A375 (cell line): Measurements from ENCODE around the gene SNX15. TPM values are rescaled to one million over a fixed set of nuclear protein-coding genes. Genes with fewer than 3 reads are reported as not detected.

ENCODE experiments used
- small RNA-seq: library from RNA; depleted of rRNA; stranded (forward); fragments of <200 nt; gene quantifications from one replicate; pipeline ENCODE3, GENCODE V24; 2014
- total RNA-seq: library from RNA; depleted of rRNA; stranded (reverse); fragments of >200 nt; shearing (Covaris generic); gene quantifications from 2 replicates; pipeline ENCODE4 v1.2.3, GENCODE V29; 2014; rRNA removed

Gene SNX15, protein sequence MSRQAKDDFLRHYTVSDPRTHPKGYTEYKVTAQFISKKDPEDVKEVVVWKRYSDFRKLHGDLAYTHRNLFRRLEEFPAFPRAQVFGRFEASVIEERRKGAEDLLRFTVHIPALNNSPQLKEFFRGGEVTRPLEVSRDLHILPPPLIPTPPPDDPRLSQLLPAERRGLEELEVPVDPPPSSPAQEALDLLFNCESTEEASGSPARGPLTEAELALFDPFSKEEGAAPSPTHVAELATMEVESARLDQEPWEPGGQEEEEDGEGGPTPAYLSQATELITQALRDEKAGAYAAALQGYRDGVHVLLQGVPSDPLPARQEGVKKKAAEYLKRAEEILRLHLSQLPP
- 16.9 and 18.6 TPM in 2 replicates for total RNA-seq

DNA sequence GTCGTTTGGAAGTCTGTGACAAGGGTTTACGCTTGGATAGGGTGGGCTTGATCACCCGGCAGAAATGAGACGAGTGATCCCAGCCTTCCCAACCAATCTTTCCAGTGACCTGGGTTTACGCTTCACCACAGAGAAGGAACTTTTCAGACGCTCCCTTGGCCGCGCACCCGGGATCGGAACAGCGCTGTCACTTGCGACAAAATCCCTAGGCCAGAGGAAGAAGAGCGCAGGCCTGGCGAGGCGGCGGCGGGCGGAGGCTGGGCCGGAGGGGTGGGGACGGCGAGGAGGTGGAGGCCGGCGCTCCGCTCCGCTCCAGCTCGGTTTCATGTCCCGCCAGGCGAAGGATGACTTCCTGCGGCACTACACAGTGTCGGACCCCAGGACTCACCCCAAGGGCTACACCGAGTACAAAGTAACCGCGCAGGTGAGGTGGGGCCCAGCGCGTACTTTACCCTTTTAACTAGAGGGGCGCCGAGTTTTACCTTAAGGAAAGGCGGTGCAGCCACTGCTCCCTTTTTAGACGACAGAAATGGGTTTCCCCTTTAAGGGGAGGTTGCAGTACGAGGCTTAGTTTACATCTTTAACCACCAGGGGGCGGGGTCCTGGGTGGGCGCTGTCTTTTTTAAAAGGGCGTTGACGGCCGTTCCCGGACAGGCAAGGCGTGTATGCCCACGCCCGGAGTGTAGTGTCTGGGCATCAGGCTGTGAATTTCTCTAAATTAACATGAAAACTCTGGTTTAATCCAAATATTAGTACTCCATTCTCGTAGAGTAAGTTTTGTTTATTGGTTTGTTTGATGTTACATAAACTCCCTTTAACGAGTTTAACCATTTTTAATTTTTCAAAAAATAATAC lies at the start of gene SNX15:
Gene SNX15 (plus strand): TSS at position 227 of the 855 bp plus-strand sequence. CDS start 99 bp downstream, at position 326.

DNA sequence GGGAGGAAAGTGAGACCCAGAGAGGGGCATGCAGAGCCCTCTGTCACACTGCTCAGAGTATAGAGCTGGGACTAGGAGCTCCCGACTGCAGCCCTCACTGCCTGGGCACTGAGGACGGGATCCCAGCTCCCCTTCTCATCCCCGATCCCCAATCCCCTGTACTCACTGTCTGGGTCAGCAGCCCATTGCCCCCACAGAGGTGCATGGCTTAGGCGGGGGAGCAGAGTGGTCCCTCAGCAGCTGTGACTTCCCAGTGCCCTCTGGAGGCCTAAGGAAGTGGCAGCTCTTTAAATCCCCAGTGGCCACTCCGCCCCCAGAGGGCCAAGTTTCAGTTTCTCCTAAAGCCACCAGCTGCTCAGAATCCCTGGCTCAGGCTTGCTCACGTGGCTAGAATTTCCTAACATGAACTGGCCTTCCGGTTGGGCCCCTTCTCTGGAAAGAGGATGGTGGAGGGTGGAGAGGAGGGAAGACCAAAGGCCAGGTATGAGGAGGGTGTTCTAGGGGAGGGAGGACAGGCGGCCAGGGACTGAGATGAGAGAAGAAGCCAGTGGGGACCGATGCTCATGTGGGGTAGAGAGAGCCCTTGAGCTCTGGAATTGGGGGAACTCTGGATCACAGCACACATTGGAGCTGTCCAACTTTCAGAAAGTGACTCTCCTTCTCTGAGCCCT lies 30.4 kb upstream of the SNX15 start, which contains the start of gene BATF2:
Gene BATF2 (minus strand): TSS at position 262 of the 671 bp plus-strand sequence. CDS start 57 bp downstream, at position 205.

DNA sequence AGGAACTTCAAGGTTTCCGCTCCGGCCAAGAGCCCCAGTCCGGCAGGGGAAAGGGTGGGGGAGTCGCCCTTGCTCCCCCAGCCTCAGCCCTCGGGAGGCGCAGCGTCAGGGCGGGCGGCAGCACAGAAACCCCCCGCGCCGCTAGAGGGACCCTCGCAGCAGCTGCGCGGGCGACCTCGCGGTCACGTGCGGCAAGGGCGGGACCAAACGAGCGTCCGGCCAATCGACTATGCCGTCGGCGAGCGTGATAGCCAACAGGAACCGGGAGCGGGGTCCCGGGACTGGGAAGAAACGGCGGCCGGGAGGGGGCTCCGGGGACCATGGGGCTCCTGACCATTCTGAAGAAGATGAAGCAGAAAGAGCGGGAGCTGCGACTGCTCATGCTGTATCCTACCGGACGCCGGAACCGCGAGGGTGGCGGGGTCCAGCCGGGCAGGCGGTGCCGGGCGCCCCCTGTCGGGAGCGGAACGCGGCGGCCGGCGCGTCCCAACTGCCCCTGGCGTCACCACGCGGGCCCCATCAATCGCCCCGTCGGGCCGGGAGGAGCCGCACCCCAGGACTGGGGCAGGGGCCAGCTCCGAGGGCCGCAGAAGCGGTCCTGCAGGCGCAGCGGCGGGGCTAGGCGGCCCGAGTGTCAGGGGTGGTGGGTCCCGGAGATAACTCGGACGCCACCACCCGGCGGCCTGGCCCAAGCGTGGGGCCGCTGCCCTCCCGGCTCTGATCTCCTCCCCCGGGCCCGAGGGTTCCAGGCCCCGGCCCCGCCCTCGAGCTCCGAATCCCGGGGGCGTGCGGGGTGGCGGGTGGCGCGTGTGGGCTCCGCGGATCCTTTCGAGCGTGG lies 13.1 kb upstream of the SNX15 start, which contains the start of gene ARL2:
Gene ARL2 (plus strand): TSS at position 273 of the 838 bp plus-strand sequence. CDS start 48 bp downstream, at position 321.

DNA sequence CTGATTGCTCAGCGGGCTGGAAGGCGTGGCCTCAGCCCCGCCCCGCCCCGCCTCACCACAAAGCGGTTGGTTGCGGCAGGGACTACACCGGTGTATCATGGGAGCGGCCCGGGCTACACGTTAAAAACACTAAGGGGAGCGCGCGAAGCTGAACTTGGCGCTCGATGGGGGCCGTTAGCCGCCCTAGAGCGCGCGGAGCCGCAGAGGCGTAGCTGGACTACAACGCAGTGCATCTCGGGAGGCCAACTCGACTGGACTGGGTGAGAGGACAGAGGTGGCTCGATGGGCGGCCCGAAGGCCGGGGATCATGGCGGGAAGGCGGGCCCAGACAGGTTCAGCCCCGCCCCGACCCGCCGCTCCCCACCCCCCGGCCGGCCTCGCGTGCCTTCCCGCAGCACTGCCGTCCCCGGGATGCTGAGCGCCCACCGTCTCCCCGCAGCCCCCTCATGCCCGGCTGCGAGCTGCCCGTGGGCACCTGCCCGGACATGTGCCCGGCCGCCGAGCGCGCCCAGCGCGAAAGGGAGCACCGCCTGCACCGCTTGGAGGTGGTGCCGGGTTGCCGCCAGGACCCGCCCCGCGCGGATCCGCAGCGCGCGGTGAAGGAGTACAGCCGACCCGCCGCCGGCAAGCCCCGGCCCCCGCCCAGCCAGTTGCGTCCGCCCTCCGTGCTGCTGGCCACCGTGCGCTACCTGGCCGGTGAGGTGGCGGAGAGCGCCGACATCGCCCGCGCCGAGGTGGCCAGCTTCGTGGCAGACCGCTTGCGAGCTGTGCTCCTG lies 13.8 kb downstream of the SNX15 start, which contains the start of gene SAC3D1:
Gene SAC3D1 (plus strand): TSS at position 364 of the 776 bp plus-strand sequence. CDS start 83 bp downstream, at position 447.

DNA sequence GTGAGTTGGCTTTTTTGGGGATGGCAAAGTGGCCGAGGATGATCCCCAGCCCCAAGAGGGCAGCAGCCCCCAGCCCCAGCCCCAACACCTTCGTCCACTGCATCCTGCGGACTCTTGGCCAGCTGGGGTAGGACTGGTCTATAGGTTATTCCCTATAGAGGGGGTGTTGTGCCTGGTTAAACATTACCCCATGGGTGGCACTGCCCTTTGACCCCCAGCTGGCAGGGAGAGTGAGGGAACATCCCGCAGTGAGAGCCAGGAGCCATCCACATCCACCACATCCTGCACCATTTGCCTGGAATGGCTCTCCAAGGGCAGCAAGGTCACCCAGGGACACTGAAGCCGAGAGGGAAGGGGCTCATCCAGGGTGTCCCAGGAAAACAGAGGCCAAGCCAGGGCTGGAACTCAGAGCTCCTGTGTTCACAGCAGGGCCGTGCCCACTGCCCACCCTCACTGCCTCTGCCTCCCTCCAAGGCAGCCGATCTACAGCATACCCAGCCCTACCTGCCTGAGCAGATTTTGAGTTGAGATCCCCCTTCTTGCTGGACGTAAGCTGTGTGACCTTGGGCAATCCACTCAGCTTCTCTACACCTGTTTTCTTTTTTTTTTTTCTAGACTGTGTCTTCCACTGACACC lies 31.3 kb downstream of the SNX15 start, which contains the start of gene NAALADL1:
Gene NAALADL1 (minus strand): TSS at position 135 of the 636 bp plus-strand sequence. CDS start 32 bp downstream, at position 103.

DNA sequence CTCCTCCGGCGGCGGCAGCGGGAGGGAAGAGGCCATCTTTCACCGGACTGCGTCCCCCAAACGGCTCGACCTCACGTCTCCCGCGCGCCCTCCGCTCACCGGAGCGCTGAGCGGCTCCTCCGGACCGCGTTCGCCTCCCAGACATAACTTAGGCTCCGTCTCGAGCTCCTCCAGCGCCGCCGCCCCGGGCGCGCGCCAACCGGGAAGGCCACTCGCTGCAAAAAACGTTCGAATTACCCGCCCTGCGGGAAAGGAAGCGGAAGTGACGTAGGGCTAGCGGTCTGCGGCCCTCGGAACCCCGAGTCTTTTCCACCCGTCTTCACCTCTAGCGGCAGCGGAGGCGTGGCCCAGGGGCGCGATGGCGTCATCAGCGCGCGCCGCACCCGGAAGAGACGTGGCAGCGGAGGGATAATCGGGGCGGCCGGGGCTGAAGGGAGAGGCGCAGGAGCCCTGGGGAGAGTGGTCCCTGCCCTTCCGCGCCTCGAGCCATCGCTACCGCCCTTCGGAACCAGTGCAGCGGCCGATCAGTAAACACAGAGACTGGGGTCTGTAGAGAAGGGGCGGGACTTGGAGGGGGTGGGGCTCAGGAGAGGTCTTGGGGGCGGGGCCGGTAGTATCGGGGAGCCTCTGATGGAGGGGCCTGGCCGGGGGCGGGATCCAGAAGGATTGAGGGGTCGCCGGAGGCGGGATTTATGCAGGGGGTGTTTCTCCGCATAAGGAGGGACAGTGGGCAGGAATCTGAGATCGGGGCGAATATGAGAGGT lies 56.8 kb downstream of the SNX15 start, which contains the start of the genes CDCA5 and ZFPL1:
Gene CDCA5 (minus strand): TSS at position 207 of the 764 bp plus-strand sequence. CDS start 62 bp downstream, at position 145.
Gene ZFPL1 (plus strand): TSS at position 389 of the 764 bp plus-strand sequence. CDS start 477 bp downstream, outside the sequence.

Small RNAs within 50 kb of the gene (small RNA-seq; reads per million reads assigned to genes)
- gene MIR6879 (not detected), gene SNX15 (not detected)

Other genes starting within 250 kb of the SNX15 start
- 242 and 318 TPM in 2 replicates for gene SF1, start 248.9 kb upstream of the SNX15 start, total RNA-seq
- gene MAP4K2, start 224.2 kb upstream of the SNX15 start, total RNA-seq: 24.3 and 25.6 TPM in 2 replicates
- 21.1 and 22.3 TPM in 2 replicates for gene MEN1, start 216.9 kb upstream of the SNX15 start, total RNA-seq
- gene CDC42BPG, start 182.8 kb upstream of the SNX15 start, total RNA-seq: 0.29 and 0.57 TPM in 2 replicates
- gene EHD1, start 148.8 kb upstream of the SNX15 start, total RNA-seq: 86.6 and 93.6 TPM in 2 replicates
- 19.0 and 19.6 TPM in 2 replicates for gene ATG2A, start 110.2 kb upstream of the SNX15 start, total RNA-seq
- gene PPP2R5B, start 102.8 kb upstream of the SNX15 start, total RNA-seq: 10.2 and 10.6 TPM in 2 replicates
- not detected in 2 replicates for gene GPHA2, start 91.5 kb upstream of the SNX15 start, total RNA-seq
- not detected in 2 replicates for gene MAJIN, start 55.3 kb upstream of the SNX15 start, total RNA-seq
- gene BATF2, start 30.5 kb upstream of the SNX15 start, total RNA-seq: 1.3 TPM in 2 replicates
- 235 and 274 TPM in 2 replicates for gene ARL2, start 13.3 kb upstream of the SNX15 start, total RNA-seq
- 21.5 and 22.5 TPM in 2 replicates for gene SAC3D1, start 13.8 kb downstream of the SNX15 start, total RNA-seq
- not detected in 2 replicates for gene NAALADL1, start 31.1 kb downstream of the SNX15 start, total RNA-seq
- gene CDCA5, start 56.6 kb downstream of the SNX15 start, total RNA-seq: 56.8 and 61.9 TPM in 2 replicates
- gene ZFPL1, start 56.8 kb downstream of the SNX15 start, total RNA-seq: 58.4 and 65.3 TPM in 2 replicates
- 184 and 252 TPM in 2 replicates for gene VPS51, start 68.8 kb downstream of the SNX15 start, total RNA-seq
- gene TM7SF2, start 84.4 kb downstream of the SNX15 start, total RNA-seq: 13.3 and 20.5 TPM in 2 replicates
- gene ZNHIT2, start 90.3 kb downstream of the SNX15 start, total RNA-seq: 42.7 and 50.7 TPM in 2 replicates
- 892 and 982 TPM in 2 replicates for gene FAU, start 94.7 kb downstream of the SNX15 start, total RNA-seq
- 96.8 and 105 TPM in 2 replicates for gene MRPL49, start 94.9 kb downstream of the SNX15 start, total RNA-seq
- 11.6 and 14.1 TPM in 2 replicates for gene SYVN1, start 107.1 kb downstream of the SNX15 start, total RNA-seq
- not detected in 2 replicates for gene SPDYC, start 142.8 kb downstream of the SNX15 start, total RNA-seq
- 65.5 and 67.5 TPM in 2 replicates for gene CAPN1, start 154.5 kb downstream of the SNX15 start, total RNA-seq
- gene POLA2, start 234.5 kb downstream of the SNX15 start, total RNA-seq: 22.3 and 24.3 TPM in 2 replicates